ENCODE data around the gene EOLA2.
"Not testable (repeated sequence)": the region's sequence is repeated elsewhere in the genome, so short reads cannot be mapped to it uniquely, and the experiment has no call there.

Gene EOLA2

GRCh38 chrX:149929400-149929799 is 8.9 kb downstream of the EOLA2 start, which contains the start of gene HSFX4:
Gene HSFX4, plus strand, starts transcription at chrX:149929573. Its CDS starts 72 bp downstream, at chrX:149929645.
- not testable (repeated sequence) for H3K27me3 ChIP-seq (ENCODE audit: insufficient read depth, low read length); H4K91ac ChIP-seq (ENCODE audit: low read depth, low read length); H3K18ac ChIP-seq (ENCODE audit: low read length); H2AFZ ChIP-seq (ENCODE audit: insufficient read depth, low read length, poor library complexity); H3K4me1 ChIP-seq (ENCODE audit: control insufficient read depth in 1 of 2, insufficient read depth in 2 of 2, low read length in 2 of 2); H2AK5ac ChIP-seq (ENCODE audit: low read length); H3K23ac ChIP-seq (ENCODE audit: low read length); H2BK5ac ChIP-seq (ENCODE audit: low read depth, low read length, poor library complexity); H3K9ac ChIP-seq (ENCODE audit: low read length); H4K8ac ChIP-seq (ENCODE audit: low read depth, low read length); H4K12ac ChIP-seq (ENCODE audit: low read depth, low read length); H3K4me2 ChIP-seq (ENCODE audit: low read length); H2BK120ac ChIP-seq (ENCODE audit: insufficient read depth, low read length, poor library complexity); H3K79me1 ChIP-seq (ENCODE audit: low read length); H3K14ac ChIP-seq (ENCODE audit: low read length); H3K4ac ChIP-seq (ENCODE audit: low read depth, low read length); H2BK12ac ChIP-seq (ENCODE audit: low read length); H3K27ac ChIP-seq (ENCODE audit: low read depth, low read length); H3K79me2 ChIP-seq (ENCODE audit: control insufficient read depth, insufficient read depth, low read length, poor library complexity); H3K36me3 ChIP-seq (ENCODE audit: control insufficient read depth in 1 of 2, insufficient read depth in 2 of 2, low read length in 2 of 2); DNase-seq; H3K9me3 ChIP-seq (ENCODE audit: insufficient read depth, low read depth, low read length); H3K4me3 ChIP-seq (ENCODE audit: low read depth, low read length)
- no CpG with 5 or more reads among the region's 7 CpGs for WGBS (ENCODE audit: extremely low coverage, insufficient coverage, insufficient read length)

DNA sequence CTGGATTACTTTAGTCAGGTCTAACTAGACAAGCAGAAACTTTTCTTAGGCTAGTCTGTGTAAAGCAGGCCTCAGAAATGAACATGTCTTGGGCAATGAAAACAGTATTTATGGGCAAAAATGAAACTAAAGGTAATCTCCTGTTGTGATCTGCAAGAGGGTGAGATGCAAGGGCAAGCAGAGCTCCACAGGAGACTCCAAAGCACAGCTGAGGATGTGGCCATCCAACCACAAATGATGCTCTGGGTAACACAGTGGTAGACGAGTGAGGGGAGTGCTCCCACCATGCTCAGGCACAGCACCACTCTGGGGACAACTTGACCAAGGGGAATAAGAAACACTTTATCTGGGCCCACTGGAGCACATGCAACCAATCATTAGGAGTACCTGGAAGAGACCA is 9.7 kb downstream of the EOLA2 start:
- no CpG with 5 or more reads among the region's 1 CpG for WGBS (ENCODE audit: extremely low coverage, insufficient coverage, insufficient read length)
- not testable (repeated sequence) for H3K27ac ChIP-seq (ENCODE audit: low read depth, low read length); H3K36me3 ChIP-seq (ENCODE audit: control insufficient read depth in 1 of 2, insufficient read depth in 2 of 2, low read length in 2 of 2); H4K8ac ChIP-seq (ENCODE audit: low read depth, low read length); DNase-seq; H2BK12ac ChIP-seq (ENCODE audit: low read length); H3K4me1 ChIP-seq (ENCODE audit: control insufficient read depth in 1 of 2, insufficient read depth in 2 of 2, low read length in 2 of 2); H3K18ac ChIP-seq (ENCODE audit: low read length); H2AFZ ChIP-seq (ENCODE audit: insufficient read depth, low read length, poor library complexity); H3K4ac ChIP-seq (ENCODE audit: low read depth, low read length); H3K9ac ChIP-seq (ENCODE audit: low read length); H3K79me1 ChIP-seq (ENCODE audit: low read length); H3K4me3 ChIP-seq (ENCODE audit: low read depth, low read length); H2BK5ac ChIP-seq (ENCODE audit: low read depth, low read length, poor library complexity); H2BK120ac ChIP-seq (ENCODE audit: insufficient read depth, low read length, poor library complexity); H3K14ac ChIP-seq (ENCODE audit: low read length); H3K4me2 ChIP-seq (ENCODE audit: low read length); H4K91ac ChIP-seq (ENCODE audit: low read depth, low read length); H2AK5ac ChIP-seq (ENCODE audit: low read length); H4K12ac ChIP-seq (ENCODE audit: low read depth, low read length); H3K79me2 ChIP-seq (ENCODE audit: control insufficient read depth, insufficient read depth, low read length, poor library complexity); H3K23ac ChIP-seq (ENCODE audit: low read length); H3K27me3 ChIP-seq (ENCODE audit: insufficient read depth, low read length); H3K9me3 ChIP-seq (ENCODE audit: insufficient read depth, low read depth, low read length)

DNA sequence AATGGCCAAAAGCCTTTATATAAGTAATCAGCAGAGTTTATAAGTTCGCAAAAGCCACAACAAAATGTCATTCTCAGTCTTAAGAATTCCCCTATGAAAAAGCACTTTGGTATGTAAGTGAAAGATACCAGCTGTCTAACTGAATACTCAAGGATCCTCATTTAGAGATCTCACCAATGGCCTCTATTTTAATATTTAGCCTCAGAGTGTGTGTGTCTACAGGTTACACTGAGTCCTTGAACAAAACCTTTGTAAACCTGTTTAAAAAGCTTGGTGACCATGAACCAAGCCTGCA is 10.4 kb downstream of the EOLA2 start:
- not testable (repeated sequence) for H2BK5ac ChIP-seq (ENCODE audit: low read depth, low read length, poor library complexity); H3K36me3 ChIP-seq (ENCODE audit: control insufficient read depth in 1 of 2, insufficient read depth in 2 of 2, low read length in 2 of 2); H3K79me2 ChIP-seq (ENCODE audit: control insufficient read depth, insufficient read depth, low read length, poor library complexity); DNase-seq; H3K4ac ChIP-seq (ENCODE audit: low read depth, low read length); H3K14ac ChIP-seq (ENCODE audit: low read length); H4K8ac ChIP-seq (ENCODE audit: low read depth, low read length); H3K4me2 ChIP-seq (ENCODE audit: low read length); H2AFZ ChIP-seq (ENCODE audit: insufficient read depth, low read length, poor library complexity); H2BK120ac ChIP-seq (ENCODE audit: insufficient read depth, low read length, poor library complexity); H3K4me1 ChIP-seq (ENCODE audit: control insufficient read depth in 1 of 2, insufficient read depth in 2 of 2, low read length in 2 of 2); H3K23ac ChIP-seq (ENCODE audit: low read length); H3K9ac ChIP-seq (ENCODE audit: low read length); H2BK12ac ChIP-seq (ENCODE audit: low read length); H3K27me3 ChIP-seq (ENCODE audit: insufficient read depth, low read length); H3K79me1 ChIP-seq (ENCODE audit: low read length); H4K91ac ChIP-seq (ENCODE audit: low read depth, low read length); H3K9me3 ChIP-seq (ENCODE audit: insufficient read depth, low read depth, low read length); H3K4me3 ChIP-seq (ENCODE audit: low read depth, low read length); H2AK5ac ChIP-seq (ENCODE audit: low read length); H3K18ac ChIP-seq (ENCODE audit: low read length); H4K12ac ChIP-seq (ENCODE audit: low read depth, low read length); H3K27ac ChIP-seq (ENCODE audit: low read depth, low read length)
- no CpG with 5 or more reads among the region's 1 CpG for WGBS (ENCODE audit: extremely low coverage, insufficient coverage, insufficient read length)

- H3K4me2 ChIP-seq (ENCODE audit: low read length); H2AFZ ChIP-seq (ENCODE audit: insufficient read depth, low read length, poor library complexity); H3K14ac ChIP-seq (ENCODE audit: low read length); H3K79me2 ChIP-seq (ENCODE audit: control insufficient read depth, insufficient read depth, low read length, poor library complexity); H3K4me3 ChIP-seq (ENCODE audit: low read depth, low read length); H3K9ac ChIP-seq (ENCODE audit: low read length); H3K4me1 ChIP-seq (ENCODE audit: control insufficient read depth in 1 of 2, insufficient read depth in 2 of 2, low read length in 2 of 2); H4K91ac ChIP-seq (ENCODE audit: low read depth, low read length); H2AK5ac ChIP-seq (ENCODE audit: low read length); H2BK12ac ChIP-seq (ENCODE audit: low read length); H2BK120ac ChIP-seq (ENCODE audit: insufficient read depth, low read length, poor library complexity); H4K8ac ChIP-seq (ENCODE audit: low read depth, low read length); H3K27ac ChIP-seq (ENCODE audit: low read depth, low read length); H3K36me3 ChIP-seq (ENCODE audit: control insufficient read depth in 1 of 2, insufficient read depth in 2 of 2, low read length in 2 of 2); H3K4ac ChIP-seq (ENCODE audit: low read depth, low read length); H3K27me3 ChIP-seq (ENCODE audit: insufficient read depth, low read length); H3K79me1 ChIP-seq (ENCODE audit: low read length); H2BK5ac ChIP-seq (ENCODE audit: low read depth, low read length, poor library complexity); H3K23ac ChIP-seq (ENCODE audit: low read length); H4K12ac ChIP-seq (ENCODE audit: low read depth, low read length); H3K18ac ChIP-seq (ENCODE audit: low read length); DNase-seq; H3K9me3 ChIP-seq (ENCODE audit: insufficient read depth, low read depth, low read length): not testable (repeated sequence)
- no CpG with 5 or more reads among the region's 8 CpGs for WGBS (ENCODE audit: extremely low coverage, insufficient coverage, insufficient read length)
Measured at GRCh38 chrX:149927245-149927963, 10.9 kb downstream of the EOLA2 start.
